GM19025 (cell line): Measurements from ENCODE around the gene STIMATE.

Source experiments
- ATAC-seq: cut with Tn5 transposase; IDR thresholded peaks from one replicate; pipeline ENCODE4 v1.9.1; 2021; ENCODE audit warnings: mild to moderate bottlenecking, low read depth, moderate library complexity; ENCODE audit not compliant: unreplicated experiment

STIMATE gene

DNA sequence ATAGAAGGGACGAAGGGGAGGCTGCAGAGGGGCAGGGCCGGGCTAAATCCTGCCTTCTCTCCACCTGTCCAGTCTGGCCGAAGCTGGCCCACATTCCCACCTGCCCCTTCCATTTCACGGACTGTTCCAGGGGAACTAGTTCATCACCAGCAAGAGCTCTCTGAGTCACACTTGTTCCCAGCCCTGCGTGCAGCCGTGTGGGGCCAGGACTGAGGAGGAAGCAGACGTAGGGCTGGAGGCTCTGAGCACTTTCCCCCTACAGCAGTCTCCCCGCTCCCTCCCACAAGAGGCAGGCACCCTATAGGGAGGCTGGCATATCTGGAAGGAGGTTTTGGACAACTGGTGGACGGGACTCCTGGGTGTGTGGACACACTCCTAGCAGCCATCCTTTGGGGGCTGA lies 69.9 kb downstream of the STIMATE start:
- no peak for ATAC-seq

DNA sequence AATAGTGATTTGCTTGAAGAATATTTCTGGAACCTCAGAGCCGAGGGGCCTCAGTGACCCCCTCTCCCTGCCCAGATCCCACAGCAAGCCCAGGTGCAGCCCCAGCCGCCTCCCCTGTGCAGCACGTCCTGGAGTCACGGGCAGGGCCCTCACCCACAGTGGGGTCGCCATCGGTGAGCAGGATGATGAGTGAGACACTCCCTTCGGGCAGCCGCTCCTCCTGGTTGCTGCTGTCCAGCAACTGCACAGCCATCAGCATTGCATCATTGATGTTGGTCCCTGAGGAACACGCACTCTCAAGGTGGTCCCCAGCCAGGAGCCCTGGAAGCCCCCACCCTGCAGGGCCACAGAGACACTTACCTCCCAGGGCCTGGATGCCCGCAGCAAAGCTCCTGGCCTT lies 73.3 kb downstream of the STIMATE start:
- no peak for ATAC-seq

DNA sequence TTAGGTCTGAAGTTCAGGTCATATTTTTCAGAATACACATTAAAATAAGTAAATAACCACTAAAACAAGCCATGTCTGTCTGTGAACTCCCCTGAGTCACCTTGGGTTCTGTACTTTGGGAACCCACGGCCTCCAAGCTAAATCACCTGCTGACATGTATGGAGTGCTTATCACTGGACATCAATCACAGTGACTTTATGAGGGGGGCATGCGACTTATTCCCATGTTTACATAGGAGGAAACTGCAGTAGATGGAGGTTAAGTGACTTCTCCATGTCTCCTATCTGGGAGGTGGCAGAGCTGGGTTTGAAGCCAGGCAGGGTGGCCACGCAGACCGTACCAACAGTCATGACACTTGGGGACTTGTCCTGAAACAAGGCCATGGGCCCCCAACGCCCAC lies 75.0 kb downstream of the STIMATE start:
- ATAC-seq = no peak

DNA sequence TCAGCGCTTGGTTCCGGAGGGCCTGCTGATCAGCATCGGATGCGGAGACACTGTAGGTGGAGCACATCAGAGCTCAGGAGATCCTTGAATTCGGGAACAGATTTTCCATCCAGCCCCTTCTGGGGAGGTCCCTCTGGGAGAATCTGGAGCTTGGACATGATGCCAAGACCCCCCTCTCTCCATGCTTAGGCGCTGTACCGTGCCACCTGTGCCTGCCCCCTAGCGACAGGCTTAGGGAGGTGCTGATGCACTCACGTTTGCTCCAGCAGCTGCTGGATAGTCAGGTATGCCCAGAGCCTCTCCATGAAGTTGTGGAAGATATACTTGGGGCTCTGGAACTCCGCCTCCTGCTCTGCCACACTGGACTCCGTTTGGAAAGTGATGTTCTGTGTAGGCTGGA lies 76.6 kb downstream of the STIMATE start:
- no peak for ATAC-seq

DNA sequence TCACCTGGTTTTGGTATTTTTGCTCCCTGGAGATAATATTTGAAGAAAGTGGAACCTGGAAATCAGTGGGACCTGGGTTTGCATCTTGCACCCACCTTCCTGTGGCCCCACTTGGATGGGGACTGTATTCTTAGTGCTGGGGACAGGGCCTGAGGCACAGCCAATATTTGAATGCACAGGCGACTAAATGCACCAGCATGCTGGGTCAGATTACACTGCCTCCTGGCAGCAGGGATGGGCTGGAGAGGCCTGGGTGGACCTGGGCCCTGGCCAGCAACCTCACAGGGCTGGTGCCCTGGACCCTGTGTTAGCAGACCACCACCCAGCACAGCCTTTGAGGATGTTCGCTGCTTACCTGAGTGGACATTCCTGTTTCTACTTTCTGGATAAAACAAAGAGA lies 77.4 kb downstream of the STIMATE start:
- ATAC-seq = no peak

DNA sequence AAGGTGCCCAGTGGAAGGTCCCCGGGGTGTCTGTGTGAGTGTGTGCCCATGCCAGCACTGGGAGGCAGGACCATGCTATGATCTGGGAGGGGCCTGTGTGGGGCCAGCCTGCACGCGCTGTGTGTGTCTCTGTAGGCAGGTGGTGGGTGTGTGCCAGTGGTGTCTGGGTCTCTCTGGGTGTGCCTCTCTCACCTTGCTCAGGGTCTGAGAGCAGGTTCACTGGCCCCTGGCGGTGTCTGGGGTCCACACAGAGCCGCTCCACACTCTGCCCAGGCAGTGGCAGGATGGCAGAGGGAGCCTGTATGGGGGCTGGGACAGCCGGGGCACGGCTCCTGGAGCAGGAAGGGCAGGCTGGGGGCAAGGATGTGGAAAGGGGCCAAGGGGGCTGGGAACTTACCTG lies 79.5 kb downstream of the STIMATE start:
- ATAC-seq = no peak

DNA sequence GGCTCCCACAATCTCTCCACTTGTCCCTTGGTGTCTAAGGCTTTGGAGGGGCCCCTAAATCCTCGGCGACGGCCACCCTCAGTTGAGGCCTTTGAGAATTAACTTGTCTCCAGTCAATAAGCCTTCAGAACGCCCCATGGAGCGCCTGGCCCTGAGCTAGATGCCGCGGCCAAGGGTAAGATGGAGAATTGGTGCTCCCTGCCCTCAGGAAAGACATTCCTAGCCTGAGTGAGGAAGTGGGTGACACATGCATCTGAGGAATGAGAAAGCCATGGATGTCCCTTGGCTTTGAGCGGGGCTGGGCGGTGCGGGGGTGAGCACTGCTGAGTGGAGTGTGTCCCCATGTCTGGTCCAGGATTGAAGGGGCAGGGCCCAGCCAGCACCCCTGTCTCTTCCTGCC lies 80.1 kb downstream of the STIMATE start:
- ATAC-seq = no peak

DNA sequence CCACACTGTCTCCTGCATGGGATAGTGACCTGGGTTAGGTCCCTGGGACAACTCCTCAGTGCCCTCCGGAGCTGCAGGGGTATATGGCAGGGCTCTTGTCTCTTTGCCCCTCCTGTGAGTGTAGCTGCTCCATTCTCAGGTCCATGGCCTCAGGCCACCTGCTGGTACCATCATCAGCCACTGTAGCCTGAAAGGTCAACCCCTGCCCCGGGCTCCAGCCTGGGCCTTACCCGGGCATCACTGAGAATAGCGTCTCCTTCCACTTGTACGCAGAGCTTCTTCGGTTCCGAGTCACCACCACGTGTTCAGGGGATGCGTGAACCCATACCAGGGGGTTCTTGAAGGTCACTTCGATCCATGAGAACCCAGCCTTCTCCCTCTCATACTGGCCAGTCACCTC lies 80.7 kb downstream of the STIMATE start:
- no peak for ATAC-seq

DNA sequence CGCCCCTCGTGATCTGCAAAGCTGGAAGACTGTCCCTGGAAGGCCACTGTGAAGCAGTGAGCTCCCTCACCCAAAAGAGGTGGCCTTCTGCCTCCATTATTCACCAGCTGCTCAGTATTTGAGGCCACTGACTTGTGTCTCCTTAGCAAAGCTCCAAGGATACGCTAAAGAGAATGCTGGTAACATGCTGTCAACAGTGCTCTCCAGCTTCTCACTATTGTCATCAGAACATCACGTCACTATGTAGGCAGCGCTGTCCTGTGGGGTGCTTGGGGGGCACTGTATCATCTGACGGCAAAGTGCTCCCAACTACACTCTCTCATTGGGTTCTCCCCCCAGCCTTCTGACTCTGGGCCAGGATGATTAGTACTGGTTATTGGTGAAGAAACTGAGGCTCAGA lies 81.1 kb downstream of the STIMATE start:
- ATAC-seq = no peak

DNA sequence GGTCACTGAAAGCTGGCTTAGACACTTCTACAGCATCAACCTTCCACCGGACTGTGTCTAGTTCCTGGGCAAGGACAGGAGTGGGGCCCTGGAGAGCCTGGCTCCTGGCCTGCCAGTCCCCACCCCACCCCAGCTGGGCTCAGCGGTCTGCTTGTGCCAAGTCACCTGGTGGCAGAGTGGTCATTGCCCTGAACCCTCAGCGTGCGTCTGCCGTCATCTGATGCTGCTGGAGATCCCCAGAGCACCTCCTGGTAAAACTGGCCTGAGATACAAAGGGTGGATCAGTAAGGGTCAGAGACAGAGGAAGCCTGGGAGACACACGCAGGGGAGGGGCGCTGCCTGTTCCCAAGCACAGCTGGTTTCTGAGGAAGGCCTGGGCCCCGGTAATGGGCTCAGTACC lies 83.5 kb downstream of the STIMATE start:
- ATAC-seq = no peak

DNA sequence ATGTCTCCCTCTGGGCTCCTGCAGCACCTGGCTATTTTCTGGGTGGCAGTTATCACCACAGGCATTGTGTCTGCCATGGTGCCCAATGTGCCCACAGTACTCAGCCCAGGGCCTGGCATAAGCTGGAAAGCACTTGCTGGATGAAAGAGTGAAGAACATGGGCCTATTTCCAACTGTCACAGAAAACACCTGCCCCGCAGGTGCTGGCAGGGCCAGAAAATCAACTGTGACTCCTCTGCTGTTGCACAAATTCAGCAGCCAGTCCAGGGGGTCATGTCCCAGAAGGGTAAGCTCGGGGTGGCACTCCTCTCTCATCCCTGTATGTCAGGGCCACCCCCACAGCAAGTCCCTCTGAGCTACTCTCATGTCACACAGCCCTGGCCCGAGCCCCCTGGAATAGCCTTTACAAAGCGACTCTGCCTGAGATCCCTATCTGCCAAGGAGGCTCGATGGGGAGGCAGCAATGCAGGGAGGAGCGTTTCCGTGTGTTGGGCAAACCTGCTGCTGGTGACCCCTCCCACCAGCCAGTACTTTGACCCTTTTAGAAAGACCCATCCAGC lies 85.8 kb downstream of the STIMATE start:
- no peak for ATAC-seq

DNA sequence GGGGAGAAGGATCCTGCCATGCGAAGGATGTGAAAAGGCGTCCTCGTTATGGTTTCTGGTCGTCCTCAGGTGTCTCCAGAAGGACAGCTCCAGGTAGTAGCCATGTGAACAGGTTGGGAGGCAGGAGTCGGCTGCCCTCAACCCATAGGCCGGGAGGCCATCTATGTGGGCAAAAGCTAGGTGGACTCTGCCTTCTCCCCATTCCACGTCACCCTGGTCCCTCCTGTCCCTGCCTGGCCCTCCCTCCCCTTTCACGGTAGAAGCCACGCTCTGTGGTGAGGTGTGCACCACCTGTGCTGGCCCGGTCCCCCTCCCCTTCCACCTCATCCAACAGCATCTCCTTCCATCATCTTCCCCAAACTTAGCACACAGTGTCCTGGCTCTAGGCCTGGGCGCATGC lies 86.4 kb downstream of the STIMATE start:
- ATAC-seq = no peak

DNA sequence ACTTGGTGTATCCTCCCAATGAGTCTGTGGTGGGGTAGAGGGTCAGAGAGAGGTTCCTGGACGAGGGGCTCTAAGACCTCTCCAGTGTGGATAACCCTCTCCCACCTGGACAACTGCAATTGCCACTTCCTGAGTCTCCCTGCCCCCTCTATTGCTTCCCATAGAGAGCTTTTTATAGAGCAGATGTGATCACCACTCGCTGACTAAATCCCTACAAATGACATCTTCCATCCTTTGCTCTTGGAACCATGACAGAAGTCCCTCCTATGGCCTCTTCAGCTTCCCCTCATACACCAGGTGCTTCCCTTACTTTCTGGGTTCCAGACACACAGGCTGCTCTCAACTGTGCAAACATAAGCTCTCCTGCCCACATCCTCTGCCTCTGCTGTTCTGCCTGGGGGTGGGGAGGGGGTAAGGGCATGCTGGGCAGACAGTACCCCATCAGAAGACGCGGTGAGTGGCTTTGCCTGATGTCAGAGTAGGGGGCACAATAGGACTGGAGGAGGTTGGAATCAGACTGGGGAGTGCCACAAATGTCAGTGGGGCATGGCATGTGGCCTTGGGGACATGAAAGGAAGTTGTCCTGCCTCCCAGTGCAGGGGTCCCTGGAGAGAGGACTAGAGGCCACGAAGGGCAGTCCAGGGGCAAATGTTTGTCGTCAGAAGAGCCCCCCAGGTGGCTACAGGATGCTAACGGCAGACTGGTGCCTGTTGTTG lies 87.5 kb downstream of the STIMATE start:
- ATAC-seq = no peak

DNA sequence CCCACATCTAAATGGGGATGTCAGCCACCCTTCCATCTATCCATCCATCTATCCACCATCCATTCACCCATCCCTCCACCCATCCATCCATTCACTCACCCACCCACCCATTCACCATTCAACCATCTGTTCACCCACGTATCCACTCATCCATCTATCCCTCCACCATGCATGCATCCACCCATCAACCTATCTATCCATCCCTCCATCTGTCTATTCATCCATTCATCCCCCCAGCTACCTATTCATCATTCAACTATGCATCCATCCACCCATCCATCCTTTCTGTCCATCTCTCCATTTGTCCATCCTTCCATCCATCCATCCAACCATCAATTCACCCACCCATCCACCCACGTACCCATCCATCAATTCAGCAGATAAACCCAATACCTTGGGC lies 88.2 kb downstream of the STIMATE start:
- no peak for ATAC-seq

DNA sequence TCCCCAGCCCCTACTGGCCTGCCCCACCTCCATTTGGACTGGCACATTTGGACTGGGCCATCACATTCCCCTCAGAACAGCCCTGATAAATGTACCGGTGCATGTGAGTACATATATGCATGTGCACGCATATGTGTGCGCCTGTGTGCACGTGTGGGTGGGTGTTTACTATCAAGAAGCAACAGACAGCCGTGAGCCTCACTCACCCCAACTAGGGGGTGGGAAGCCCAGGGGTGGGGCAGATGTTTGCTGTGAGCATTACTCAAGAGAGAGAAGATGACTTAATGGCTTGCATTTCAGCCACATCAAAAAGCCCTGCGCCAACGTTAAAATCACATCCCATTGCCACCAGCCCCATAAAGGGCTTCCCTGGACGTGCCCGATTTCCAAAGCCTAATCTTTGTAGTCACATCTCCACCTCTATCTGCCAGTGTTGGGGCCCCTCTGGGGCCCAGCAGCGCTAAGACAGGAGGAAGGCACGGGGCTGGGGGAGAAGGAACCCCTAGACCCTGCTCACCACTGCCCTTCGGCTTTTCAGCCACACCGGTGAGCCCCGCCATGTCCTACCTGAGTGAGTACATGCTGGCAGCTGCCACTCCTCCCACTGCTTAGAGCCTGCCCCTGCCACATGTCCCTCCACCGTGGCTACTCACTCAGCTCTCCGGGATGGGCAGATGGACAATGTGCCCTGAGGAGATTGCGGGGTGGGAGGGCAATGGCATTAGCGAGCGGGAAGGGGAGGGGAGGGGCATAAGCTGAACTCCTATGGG lies 91.9 kb downstream of the STIMATE start:
- ATAC-seq = no peak

DNA sequence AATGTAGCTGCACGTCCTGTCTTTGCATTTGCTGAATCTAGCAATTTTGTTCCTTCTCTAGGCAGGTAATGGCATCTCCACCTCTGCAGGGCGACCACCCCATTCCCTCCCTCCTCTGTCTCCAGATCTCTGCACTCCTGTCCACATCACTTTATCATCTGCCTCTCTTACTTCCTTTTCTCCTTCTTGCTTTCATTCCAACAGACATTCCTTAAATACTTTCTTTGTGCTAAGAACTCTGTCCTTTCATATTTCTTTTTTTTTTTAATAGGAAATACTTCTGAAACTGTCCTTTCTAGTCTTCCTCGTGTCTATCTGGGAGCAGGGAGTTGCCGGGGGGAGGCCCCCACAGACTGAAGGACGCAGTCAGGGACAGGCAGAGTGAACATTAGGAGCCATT lies 95.5 kb downstream of the STIMATE start:
- ATAC-seq = no peak

DNA sequence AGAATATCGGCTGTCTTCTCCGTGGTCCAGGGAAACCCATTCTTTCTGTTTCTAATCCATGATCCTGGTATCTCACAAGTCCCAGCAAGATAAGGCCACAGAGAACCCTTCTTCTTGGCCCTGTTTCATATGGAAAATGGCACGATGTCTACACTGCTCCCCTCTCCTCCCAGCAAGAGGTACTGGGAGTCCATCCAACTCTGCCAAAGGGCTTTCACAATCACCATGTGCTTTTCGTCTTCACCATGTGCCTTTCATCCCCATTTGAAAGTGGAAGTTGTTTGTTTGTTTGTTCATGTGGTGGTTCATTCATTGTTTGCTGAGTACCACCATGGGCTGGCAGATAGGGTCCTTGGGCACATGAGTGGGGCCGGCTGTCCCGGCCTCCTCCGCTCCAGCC lies 97.3 kb downstream of the STIMATE start:
- ATAC-seq = no peak

DNA sequence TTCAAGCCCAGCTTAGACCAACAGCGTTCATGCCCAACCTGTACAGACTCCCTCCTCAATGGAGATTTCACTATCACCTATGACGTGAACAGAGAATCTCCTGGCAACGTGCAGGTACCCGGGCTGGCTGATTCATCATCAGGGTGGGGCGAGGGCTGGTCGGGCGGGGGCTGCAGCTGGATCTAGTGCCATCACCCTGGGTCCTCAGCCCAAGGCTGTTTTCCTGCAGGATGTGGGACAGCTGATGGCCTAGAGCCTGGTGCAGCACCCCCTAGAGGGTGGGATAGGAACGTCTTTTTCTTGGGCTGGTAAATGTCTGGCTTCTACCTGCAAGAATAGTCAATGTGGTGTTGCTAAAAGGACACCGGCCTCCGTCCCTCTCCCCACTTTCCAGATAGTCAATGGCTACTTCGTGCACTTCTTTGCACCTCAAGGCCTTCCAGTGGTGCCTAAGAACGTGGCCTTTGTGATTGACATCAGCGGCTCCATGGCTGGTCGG lies 98.3 kb downstream of the STIMATE start:
- ATAC-seq = no peak

DNA sequence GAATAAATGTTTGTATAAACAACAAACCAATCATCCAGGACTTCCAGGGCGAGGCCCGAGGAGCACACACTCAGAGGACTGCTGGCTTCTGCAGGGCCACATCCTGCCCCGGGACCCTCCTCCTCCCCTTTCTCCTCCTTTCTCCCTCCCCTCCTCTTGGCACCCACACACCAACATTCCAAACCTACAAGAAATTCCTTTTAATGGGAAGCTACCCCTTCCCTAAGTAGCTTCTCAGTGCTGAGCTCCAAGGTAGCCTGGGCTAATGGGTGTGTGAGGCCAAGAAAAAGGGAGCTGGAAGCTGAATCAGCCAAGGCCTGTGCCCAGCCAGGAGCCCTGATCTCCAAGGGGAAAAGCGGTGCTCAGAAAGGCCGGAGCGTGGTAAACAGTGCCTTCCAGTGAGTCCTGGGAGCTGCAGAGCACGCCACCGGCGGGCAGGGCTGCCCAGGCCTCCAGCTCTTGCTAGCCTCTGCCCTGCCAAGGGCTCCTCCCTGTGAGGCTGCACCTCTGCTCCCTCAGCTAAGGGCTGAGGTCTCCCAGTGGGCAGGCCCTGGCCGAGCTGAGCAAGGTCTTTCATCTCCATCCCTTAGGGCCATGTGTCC lies 98.9 kb downstream of the STIMATE start:
- no peak for ATAC-seq

DNA sequence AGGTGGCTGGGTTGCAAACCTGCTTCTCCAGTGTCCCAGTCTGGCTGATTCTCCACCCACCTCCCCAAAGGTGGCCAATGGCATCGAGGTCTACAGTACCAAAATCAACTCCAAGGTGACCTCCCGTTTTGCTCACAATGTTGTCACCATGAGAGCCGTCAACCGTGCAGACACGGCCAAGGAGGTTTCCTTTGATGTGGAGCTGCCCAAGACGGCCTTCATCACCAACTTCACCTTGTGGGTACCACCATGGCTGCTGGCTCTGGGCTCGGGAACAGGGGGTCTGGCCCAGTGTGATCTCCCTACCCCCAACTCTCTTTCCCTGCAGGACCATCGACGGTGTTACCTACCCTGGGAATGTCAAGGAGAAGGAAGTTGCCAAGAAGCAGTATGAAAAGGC lies 100.9 kb downstream of the STIMATE start:
- ATAC-seq = no peak

DNA sequence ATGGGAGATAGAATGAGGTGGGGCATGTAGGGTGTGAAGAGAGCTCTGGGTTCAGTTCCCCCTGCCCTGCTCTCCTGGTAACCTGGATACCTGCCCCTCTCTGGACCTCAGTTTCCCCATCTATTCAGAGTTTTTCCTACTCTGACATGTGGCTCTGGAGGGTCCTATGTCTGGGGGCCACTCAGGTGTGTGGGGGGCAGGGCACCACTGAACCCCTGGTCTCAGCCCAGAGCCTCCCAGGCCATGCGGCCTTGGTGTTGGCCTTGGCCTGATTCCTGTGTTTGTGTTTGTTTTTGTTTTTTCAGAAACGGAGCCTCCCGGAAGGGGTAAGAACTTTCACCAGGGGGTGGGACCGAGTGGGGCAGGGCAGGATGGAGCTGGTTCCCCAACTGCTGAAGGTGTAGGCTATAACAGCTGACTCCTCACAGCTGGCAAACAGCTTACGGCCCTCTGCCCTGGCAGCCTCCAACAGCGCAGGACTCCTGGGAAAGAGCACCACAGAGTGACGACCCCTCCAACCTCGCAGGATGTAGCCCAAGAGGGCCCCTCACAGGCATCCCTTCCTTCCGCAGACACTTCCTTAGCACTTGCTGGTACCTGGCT lies 101.9 kb downstream of the STIMATE start:
- ATAC-seq = no peak
